ENCODE data around the gene PKHD1.

GRCh38 chr6:52061481-52061880, 25.9 kb downstream of the PKHD1 start:
- TF ChIP-seq CTCF (IDR thresholded peaks at IDR 0.05; ENCODE audit: low read length) (no peak), EZH2 (IDR thresholded peaks at IDR 0.05; ENCODE audit: borderline replicate concordance, low read length) (no peak)

All from OCI-LY1 (cell line).